IPS-18c (cell line): Measurements from ENCODE around the gene PPM1B.
"Not testable (repeated sequence)": the region's sequence is repeated elsewhere in the genome, so short reads cannot be mapped to it uniquely, and the experiment has no call there.

Experiments
- H3K4me3 ChIP-seq: 2 replicates; pipeline ENCODE4 v1.7.0; 2013; ENCODE audit warnings: low read depth, mild to moderate bottlenecking, low read length, moderate library complexity; ENCODE audit not compliant: insufficient read depth
- H3K9me3 ChIP-seq: one replicate; pipeline ENCODE4 v1.6.1; 2013; ENCODE audit warnings: mild to moderate bottlenecking, low read length, moderate library complexity; ENCODE audit not compliant: control insufficient read depth, insufficient read depth

PPM1B gene

DNA sequence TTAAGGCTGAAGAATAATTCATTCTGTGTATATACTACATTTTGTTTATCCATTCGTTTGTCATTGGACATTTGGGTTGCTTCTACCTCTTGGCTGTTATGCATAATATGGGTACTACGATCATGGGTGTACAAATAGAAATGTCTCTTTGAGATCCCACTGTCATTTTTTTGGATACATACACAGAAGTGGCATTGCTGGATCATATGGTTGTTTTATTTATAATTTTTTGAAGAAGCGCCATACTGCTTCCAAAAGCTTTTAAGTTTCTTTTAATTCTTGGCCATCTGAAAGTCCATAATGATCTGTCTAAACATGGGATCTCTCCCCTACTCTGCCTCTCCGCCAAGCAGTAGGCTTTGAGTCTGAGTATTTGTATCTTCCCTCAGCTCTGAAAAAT is 18.6 kb downstream of the PPM1B start:
- Histone ChIP-seq H3K4me3 (no peak overlapping the region), H3K9me3 (no peaks in the 10 kb centered on the region)

- Histone ChIP-seq H3K9me3 (no peaks in the 10 kb centered on the region), H3K4me3 (no peak overlapping the region)
Observed at GRCh38 chr2:44188696-44189095, 20.0 kb downstream of the PPM1B start.

DNA sequence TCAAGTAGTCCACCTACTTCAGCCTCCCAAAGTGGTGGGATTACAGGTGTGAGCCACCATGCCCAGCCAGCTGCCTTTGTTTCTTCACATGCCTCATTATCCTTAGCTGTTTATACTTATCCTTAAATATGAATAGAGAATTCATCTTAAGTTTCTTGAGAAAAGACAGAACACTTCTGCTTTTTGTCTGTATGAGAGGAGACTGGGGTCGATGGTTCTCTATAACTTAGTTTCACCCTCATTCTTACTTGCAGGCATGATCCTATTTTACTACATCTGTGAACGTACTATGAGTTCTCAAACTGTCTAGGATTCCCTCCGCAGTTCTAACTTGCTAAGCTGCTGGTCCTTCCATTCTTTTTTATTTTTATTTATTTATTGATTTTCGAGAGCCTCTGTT is 20.4 kb downstream of the PPM1B start:
- Histone ChIP-seq H3K4me3 (no peak overlapping the region), H3K9me3 (no peaks in the 10 kb centered on the region)

- no peak overlapping the region for H3K4me3 ChIP-seq
- no peaks in the 10 kb centered on the region for H3K9me3 ChIP-seq
Observed at GRCh38 chr2:44190526-44190925, 21.9 kb downstream of the PPM1B start.

DNA sequence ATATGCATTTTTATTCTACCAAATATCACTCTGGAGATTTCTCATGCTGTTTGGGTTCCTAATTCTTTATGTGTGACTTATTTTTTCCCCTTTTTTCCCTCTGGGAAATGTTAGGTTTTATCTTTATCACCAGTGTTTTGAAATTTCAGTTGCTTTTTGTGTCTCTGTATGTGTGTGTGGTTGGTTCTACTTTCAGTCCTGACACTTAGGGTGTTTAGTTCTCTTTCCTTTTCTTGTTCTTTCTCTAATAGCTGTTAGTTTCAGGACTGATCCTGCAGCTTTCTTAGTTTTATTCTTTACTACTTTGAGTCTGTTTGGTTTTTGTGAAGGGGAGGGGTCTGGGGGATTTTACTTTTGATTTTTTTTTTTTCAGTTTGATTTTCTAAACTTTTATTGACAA is 23.1 kb downstream of the PPM1B start:
- no peak overlapping the region for H3K4me3 ChIP-seq
- H3K9me3 ChIP-seq: no peaks in the 10 kb centered on the region

GRCh38 chr2:44192646-44193045 is 24.0 kb downstream of the PPM1B start:
- H3K9me3 ChIP-seq: no peaks in the 10 kb centered on the region
- H3K4me3 ChIP-seq: no peak overlapping the region

DNA sequence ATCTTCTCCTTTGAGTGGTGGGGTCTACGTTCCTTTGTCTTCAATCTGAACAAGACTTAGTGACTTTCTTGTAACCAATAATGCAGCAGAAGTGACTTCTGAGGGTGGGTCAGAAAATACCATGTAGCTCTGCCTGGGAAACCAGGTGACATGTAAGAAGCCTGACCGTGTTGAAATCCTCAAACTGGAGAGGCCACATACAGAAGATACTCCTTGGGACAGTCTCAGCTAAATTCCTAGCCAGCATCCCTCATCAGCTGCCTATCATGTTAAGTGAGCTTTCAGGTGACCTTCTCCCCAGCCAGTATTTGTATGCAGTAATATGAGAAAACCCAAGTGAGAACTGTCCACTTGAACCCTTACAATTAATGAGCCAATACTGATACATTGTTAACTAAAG is 27.0 kb downstream of the PPM1B start:
- Histone ChIP-seq H3K4me3 (no peak overlapping the region), H3K9me3 (no peaks in the 10 kb centered on the region)

DNA sequence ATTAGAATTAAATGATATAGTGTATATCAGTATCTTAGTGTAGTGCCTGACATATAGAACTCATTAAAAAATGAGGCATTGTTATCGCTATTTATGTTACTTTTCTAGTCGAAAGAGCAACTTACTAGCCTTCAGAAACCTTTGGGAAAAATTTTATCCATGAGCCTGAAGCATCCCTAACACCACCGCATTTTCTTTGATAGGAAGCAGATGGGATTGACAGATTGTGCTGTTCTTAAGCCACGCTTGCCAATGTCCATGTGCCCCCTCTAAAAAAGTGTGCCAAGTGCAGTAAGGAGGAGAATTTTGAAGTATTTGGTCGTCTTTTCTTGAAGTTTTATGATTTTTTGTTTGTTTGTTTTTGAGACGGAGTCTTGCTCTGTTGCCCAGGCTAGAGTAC is 29.1 kb downstream of the PPM1B start:
- H3K4me3 ChIP-seq: no peak overlapping the region
- H3K9me3 ChIP-seq: no peaks in the 10 kb centered on the region

DNA sequence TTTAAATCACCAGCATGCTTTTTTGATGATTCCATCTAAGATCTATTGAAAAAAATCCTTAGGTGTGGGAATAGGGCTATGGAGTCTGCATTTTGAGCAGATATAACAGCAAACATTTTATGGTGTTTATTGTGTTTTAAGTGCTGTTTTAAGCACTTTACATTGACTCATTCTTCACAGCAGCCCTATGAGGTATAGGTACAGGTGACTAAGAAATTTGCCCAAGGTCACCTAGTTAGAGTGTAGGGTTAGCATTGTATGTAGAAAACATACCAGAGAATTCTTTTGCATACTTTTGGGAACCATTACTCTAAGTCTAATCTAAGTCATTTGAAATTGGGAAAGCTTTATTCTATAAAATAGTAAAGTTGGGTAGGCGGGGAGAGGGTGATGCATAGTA is 31.3 kb downstream of the PPM1B start:
- Histone ChIP-seq H3K9me3 (no peaks in the 10 kb centered on the region), H3K4me3 (no peak overlapping the region)

GRCh38 chr2:44200759-44201158 is 32.1 kb downstream of the PPM1B start:
- H3K9me3 ChIP-seq: no peaks in the 10 kb centered on the region
- H3K4me3 ChIP-seq: no peak overlapping the region

GRCh38 chr2:44201648-44202165 is 33.0 kb downstream of the PPM1B start:
- H3K9me3 ChIP-seq: no peaks in the 10 kb centered on the region
- H3K4me3 ChIP-seq: no peak overlapping the region

- H3K9me3 ChIP-seq: no peaks in the 10 kb centered on the region
Observed at GRCh38 chr2:44203542-44203941, 34.9 kb downstream of the PPM1B start.

GRCh38 chr2:44205169-44205568 is 36.5 kb downstream of the PPM1B start:
- Histone ChIP-seq H3K4me3 (no peak overlapping the region), H3K9me3 (no peaks in the 10 kb centered on the region)

More at GRCh38 chr2:44203542-44203941, 34.9 kb downstream of the PPM1B start:
- no peak overlapping the region for H3K4me3 ChIP-seq

DNA sequence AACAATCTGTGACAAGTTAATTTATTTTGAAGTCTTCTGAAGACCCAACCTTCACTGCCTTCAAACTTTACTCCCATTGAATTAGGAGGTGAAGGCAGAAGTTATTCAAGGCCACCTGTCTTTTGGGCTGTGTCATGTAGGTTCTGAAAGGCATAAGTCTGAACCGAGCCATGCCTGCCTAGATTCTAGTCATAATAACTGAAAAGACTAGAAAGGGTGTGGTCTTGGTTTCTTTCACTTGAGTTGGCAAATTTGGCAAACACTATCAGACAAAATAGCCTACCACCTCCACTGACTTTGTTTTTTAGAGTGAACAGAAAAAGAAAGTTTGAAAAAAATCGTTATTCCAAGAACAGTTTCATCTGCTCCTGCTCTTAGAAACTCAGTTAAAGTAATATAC is 38.4 kb downstream of the PPM1B start:
- no peak overlapping the region for H3K4me3 ChIP-seq

GRCh38 chr2:44207648-44208047 is 39.0 kb downstream of the PPM1B start:
- H3K4me3 ChIP-seq, H3K9me3 ChIP-seq: not testable (repeated sequence)

More for the DNA sequence above, 38.4 kb downstream of the PPM1B start:
- H3K9me3 ChIP-seq: no peaks in the 10 kb centered on the region

DNA sequence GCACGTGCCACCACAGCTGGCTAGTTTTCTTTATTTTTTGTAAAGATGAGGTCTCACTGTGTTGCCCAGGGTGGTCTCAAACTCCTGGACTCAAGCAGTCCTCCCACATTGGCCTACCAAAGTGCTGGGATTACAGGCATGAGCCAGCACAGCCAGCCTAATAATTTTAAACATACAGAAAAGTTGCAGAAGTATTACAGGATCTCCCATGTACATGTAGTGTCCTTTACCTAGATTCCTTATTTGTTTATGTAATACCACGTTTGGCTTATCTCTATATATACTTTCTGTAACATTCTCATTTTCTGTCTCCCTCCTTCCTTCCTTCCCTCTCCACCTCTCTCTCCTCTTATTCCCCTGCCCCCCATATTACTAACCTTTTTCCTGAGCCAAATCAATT is 41.7 kb downstream of the PPM1B start:
- Histone ChIP-seq H3K9me3 (no peaks in the 10 kb centered on the region), H3K4me3 (no peak overlapping the region)

DNA sequence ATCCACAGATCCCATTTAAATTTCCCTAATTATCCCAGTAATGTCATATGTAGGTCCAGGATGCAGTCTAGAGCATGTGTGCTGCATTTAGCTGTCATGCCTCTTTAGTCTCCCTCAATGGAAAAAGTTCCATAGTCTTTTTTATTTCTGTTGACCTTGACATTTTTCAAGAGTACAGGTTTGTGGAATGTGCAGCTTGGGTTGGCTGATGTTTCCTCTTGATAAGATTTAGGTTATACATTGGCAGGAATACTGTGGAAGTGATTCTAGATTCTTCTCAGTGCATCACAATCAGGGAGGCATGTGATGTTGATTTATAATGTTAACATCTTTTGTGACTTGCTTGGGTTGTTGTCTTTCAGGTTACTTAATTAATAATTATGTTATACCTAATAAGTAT is 42.5 kb downstream of the PPM1B start:
- Histone ChIP-seq H3K4me3 (no peak overlapping the region), H3K9me3 (no peaks in the 10 kb centered on the region)

GRCh38 chr2:44212302-44212701 is 43.6 kb downstream of the PPM1B start:
- H3K4me3 ChIP-seq: no peak overlapping the region

GRCh38 chr2:44215827-44216226 is 47.2 kb downstream of the PPM1B start:
- Histone ChIP-seq H3K9me3 (no peaks in the 10 kb centered on the region), H3K4me3 (no peak overlapping the region)

More at GRCh38 chr2:44212302-44212701, 43.6 kb downstream of the PPM1B start:
- no peaks in the 10 kb centered on the region for H3K9me3 ChIP-seq
